GM18508 (cell line): ENCODE results near the gene ADRM1.

ENCODE experiments used
- ATAC-seq: cut with Tn5 transposase; IDR thresholded peaks from one replicate; pipeline ENCODE4 v1.9.1; 2021; ENCODE audit warnings: moderate number of reproducible peaks; ENCODE audit not compliant: insufficient read depth, unreplicated experiment

ADRM1 gene

DNA sequence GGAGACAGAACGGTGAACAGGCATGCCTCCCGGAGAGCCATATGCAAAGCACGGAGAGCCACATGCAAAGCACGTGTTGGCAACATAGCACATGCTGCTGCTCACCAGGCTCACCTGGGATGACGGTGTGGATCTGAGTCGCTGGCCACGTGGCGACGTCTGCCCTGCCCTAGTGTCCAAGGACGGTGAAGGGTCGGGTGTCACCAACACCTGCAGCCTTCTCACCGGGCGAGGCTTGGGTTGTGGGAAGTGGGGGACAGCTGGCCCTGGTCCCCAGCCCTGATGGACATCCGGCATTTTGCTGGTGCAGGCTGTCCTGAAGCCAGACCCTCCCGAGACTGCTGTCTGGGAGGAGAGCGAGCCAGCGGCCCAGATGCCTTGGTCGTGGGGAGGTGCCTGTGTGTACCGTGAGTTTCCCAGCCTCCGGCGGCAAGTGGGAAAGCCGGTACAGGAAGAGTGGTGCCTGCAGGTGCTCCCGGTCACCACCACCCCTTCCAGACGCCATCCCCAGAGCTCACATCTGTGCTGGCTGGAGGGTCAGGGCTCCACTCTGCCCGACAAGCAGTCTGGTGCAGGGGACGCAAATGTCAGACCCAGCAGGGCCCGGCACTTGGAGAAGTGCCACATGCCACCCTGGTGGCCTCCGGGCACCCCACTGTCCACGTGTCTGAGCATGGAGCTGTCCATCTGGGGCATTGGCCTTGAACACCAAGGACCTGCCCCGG is 5.9 kb upstream of the ADRM1 start:
- no peak for ATAC-seq

DNA sequence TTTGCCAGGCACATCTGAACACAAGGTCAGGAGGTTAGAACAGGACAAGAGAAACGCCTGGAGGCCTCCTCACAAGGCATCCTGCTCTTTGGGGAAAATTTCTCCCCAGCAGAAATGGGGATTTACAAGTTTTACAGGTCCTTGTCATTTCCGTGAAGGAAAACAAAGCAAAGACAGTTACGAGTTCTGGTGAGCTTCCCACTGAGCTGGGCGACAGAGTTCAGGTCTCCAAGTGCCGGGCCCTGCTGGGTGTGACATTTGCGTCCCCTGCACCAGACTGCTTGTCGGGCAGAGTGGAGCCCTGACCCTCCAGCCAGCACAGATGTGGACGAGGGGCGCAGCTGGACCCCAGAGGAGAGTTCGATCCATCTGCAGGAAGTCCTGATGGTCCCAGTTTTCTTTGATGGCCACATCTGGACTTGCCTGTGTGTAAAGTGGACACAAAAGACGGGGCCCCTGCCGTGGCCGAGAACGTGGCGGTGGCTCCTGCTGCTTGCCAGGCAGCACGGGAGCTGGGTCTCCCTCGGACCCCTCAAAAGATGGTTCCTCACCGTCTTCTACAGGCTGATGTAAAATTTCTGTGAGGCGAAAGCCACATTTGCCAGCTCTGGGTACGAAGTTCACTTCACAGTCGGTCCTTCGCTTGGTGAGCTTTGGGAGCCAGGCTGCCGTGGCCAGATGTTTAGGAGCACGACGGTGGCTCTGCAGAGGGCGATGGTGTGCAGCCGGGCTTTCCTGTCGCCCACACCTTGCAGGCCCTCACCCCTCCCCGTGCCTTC is 5.2 kb upstream of the ADRM1 start:
- ATAC-seq, result no peak

DNA sequence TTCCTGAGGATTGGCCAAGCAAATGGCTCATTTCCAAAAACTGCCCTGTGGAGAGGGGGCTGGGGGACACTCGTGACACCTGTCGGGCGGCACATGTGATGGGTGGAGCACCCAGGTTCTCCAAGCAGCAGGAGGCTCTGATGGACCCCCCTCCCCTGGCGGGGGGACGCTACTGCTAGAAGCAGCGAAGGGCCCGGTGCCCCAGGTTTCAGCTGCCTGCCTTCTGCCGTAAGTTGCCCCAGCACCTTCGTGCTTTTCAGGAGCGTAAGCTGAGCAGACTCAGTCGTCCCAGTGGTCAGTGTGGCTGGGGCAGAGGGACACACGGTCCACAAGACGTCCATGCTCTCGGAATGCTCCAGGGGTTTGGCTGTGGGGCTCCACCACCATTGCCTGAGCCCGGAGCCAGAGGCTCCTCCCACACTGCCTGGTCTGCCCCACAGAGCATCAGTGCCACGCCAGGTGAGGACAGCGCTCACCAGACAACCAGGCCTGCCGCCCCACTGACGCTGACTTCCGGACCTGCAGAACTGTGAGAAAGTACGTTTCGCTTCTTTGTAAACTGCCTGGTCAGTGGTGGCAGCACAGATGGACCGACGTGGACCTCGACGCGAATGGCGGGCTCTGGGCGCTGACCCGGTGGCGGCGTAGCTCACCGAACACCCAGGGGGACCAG is 4.1 kb upstream of the ADRM1 start:
- ATAC-seq, result no peak

DNA sequence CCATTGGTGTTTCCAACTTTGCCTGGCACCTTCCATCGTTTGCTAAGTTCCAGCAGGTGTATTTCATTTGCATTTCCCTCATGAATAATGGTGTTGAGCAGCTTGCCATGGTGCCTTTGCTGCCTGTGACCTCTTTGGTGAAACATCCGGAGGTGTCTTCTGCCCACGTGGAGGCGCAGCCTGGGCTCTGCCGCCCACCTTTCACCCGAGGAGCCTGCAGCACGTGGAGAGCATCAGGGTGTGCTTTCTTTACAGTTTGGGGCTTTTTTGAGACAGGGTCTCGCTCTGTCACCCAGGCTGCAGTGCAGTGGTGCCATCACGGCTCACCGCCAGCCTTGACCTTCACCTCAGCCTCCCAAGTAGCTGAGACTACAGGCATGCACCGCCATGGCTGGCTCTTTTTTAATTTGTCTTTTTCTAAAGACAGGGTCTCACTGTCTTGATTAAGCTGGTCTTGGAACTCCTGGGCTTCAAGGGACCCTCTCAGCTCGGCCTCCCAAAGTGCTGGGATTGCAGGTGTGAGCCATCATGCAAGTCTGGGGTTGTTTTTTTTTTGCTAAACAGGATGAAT is 3.0 kb upstream of the ADRM1 start:
- ATAC-seq, result no peak

DNA sequence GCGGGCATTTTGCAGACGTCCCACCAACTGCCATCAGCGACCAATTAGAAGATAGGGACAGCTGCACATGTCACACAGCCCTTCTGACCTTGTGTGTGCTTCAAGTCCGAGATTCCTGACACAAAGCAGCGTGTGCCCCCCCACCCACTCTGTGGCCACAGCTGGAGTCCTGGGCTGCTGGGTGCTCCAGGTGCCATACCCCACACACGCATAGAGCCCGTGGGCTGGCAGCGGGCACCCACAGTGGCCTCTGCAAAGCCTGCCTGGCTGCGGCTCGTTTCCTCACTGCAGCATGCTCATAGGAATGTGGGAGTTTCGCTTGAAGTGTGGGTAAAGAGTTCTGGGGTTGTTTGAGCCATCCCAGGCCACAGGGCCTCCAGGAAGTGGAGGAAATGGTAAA is 2.5 kb upstream of the ADRM1 start:
- no peak for ATAC-seq

DNA sequence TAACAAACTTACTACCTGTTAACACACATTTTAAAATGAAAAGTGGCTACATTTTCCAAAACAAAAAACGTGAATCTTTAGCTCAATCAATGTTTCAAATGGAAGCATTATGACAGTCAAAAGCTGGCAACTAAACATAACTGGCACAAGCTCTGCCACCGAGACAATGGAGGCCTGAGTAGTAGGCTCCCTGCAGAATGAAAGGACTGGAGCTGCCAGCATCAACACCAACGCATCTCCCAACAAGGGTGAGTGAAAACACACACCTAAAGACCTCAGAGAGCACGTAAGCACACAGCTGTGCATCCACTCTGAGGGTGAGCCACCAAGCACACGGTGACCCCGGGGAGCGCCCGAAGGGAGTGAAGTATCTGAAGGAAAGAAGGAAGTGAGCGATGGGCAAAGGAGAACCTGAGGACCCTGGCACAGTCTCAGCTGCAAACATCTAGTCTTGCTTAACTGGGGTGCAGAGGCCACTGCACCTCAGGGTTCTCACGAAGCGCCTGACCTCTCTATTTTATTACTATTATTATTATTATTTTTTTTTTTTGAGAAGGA is 1.6 kb upstream of the ADRM1 start:
- no peak for ATAC-seq

DNA sequence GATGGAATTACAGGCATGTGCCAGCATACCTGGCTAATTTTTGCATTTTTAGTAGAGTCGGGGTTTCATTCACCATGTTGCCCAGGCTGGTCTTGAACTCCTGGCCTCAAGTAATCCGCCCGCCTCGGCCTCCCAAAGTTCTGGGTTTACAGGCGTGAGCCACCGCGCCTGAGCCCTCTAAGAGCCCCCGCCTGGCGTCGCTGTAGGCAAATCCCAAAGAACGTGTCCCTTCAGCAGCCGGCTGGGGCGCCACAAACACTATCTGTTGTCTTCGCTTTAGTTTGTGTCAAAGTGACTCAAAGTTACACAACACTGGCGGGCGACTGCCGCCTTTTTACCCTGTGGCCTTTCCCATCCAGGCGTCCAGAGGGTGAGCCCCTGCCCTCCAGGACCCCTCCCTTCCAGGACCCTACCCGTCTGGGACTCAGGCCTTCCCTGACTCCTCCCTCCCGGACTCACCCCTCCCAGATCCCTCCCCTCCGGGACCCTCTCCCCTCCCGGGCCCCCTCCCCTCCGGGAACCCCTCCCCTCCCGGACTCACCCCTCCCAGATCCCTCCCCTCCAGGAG is 940 bp upstream of the ADRM1 start:
- ATAC-seq, result no peak

DNA sequence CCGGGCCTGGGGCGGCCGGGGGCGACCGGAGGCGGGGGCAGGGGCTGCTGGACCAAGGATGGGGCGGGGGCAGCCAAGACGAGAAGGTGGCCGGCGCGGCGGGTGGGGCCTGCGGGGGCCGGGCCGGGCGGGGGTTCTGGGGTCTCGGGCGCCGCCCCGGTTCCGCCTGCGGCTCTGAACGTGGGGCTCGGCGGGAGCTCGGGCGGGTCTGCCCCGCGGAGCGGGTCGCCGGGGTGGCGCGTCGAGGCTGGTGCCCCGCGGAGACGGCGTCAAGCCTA is 204 bp downstream of the ADRM1 start:
- no peak for ATAC-seq

DNA sequence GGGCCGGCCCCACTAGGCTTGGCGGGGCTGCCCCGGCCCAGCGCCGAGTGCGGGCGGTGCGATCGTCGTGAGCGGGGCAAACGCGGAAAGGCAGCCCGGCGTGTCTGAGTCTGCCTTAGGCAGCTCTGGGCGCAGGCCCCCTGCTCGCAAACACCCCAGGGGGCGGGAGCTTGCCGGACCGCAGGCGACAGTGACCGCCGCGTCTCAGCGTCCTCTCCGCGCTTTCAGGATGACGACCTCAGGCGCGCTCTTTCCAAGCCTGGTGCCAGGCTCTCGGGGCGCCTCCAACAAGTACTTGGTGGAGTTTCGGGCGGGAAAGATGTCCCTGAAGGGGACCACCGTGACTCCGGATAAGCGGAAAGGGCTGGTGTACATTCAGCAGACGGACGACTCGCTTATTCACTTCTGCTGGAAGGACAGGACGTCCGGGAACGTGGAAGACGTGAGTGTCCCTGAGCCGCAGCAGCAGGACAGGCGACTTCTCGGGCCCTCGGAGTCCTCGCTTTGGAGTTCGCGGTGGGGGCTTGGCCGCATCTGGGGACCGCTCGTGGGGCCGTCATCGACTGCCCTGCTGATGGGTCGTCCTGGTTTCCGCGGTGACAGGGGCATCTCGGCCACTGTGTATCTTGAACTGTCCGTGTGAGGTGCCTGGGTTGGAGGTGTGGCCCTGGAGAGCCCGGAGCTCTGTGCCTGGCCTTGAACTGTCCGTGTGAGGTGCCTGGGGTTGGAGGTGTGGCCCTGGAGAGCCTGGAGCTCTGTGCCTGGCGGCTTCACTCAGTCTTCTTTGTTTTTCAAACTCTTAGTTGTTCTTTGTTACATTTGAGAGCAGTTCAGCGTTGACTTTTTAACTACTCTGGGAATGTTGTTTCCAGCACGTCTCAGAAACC is 786 bp downstream of the ADRM1 start:
- no peak for ATAC-seq

DNA sequence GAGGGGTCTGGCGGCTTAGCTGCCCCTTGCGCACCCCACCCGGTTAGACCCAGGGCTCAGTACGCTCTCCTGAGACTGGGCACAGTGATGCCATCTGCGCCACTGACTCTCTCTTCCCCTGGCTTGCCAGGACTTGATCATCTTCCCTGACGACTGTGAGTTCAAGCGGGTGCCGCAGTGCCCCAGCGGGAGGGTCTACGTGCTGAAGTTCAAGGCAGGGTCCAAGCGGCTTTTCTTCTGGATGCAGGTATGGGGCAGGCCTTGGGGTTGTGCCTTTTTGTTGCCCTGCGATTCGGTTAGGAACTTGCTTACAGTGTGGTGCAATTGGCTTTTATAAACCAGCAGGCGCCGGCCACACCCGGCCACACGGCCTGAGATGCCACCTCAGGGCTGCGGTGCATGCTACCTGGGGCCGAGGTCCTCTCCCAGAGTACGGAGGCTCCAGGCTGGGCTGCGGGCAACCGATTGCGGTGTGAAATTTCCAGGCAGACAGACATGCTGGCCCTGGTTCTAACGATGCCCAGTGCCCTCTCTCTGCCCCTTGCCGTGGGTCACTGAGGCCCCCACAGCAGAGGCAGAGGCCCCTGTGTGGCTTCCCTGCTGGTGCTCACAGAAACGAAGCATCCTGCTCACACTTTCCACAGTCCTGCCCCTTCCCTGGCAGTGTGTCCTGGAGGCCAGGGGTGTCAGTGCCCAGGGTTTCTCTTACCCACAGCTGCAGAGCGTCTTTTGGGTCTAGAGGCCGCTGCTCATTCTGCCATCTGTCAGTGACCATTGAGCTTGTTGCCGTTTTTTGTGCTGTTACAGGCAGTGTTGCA is 1.7 kb downstream of the ADRM1 start:
- ATAC-seq, result no peak

DNA sequence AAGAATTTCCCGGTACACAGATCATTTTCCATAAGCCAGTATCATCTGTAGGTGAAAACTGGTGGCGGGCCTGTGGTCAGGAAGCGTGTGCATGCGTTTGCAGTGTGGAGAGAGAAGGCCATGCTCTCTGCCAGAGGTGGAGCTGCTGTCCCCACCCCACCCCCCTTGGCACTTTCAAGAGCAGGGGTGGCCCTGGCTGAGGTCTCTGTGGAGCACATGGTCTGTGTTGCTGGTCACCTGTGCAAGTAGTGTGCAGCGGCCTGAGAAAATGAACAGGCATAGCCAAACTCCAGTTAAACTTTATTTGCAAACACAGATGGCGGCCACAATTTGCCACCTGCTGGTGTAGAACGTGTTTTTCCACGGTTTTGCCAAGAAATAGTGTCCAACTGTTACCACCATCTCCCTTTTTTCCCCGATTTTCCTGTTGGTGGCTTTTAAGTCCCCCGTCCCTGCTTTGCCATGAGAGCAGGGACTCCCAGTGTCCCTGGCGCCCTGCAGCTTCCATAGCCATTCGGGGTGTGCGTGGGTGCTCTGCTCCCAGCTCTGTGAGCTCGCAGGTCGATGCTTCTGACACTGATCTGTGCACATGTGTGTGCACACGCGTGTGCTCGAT is 2.5 kb downstream of the ADRM1 start:
- no peak for ATAC-seq

DNA sequence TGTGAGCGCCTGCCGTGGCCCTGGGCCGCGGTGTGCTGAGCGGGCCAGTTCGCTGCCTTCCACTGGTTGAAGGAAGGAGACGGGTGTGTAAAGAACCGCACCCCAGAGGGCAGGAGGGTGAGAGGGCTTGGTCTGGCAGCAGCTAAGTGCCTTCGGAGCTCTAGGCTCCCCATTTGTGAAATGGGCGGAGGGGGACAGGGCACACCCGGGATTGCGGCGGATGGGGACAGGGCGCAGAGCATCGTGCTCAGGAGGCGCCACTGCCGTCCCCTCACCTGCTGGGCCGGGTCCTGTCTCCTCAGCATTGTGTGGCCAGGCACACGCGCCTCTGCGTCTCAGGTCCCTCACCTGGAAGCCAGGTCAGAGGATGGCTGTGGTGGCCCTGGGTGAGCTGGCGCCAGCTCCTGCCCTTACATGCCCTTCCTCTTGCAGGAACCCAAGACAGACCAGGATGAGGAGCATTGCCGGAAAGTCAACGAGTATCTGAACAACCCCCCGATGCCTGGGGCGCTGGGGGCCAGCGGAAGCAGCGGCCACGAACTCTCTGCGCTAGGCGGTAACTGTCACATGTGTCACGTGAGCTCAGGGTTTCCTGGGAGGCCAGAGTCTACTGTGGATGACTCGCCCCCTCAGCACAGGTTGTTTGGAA is 3.1 kb downstream of the ADRM1 start:
- ATAC-seq, result no peak

DNA sequence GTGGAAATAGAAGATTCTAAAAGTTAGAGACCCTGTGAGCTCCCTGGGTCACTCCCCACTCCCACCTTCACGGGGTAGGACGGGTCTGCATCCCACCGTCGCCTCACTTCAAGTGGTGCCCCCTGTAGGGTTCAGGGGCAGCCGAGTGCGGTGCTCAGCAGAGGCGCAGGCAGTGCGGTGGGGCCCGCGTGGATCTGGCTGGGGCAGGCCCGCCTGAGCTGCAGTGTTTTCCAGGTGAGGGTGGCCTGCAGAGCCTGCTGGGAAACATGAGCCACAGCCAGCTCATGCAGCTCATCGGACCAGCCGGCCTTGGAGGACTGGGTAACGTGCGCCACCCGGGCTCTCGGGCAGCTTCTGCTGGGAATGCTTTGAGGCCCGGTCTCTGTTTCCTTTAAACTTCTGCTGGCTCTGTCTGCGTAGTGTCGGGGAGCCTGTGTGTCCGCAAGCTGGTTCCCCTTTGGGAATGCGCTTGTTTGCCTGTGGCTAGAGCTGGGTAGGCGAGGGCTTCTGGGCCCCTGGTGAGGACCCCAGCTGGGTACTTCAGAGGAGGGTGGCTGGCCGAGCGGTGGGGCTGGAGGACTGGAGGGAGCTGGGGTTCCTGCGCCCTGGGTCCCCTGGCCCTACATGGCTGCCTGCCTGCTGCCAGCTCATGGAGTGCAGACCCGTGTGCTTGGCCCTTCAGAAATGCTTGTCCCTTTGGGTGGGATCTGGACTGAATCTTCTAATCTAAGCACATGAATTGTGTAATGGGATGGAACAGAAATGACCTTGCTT is 3.8 kb downstream of the ADRM1 start:
- ATAC-seq, result no peak

DNA sequence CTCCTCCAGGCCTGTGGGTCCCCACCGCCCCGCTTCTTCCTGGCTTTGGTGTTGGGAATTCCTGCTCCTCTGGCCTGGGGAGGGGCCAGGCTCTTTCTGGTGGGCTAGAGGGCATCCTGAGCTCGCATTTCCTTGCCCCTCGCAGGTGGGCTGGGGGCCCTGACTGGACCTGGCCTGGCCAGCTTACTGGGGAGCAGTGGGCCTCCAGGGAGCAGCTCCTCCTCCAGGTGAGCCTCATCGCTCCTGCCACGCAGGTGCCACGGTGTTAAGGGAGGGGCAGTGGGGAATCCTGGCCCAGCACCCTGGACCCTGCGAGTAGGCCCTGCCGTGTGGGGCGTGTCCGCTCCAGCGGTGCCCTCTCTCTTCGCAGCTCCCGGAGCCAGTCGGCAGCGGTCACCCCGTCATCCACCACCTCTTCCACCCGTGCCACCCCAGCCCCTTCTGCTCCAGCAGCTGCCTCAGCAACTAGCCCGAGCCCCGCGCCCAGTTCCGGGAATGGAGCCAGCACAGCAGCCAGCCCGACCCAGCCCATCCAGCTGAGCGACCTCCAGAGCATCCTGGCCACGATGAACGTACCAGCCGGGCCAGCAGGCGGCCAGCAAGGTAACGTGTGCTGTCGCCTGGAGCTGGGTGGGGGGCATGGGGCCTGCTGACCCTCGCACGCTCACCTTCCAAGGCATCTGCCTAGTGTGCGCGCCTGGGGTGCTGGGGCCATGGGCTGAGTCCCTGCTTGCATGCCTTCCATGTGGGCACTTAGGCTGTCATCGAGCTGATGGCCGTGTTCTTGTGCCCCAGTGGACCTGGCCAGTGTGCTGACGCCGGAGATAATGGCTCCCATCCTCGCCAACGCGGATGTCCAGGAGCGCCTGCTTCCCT is 4.7 kb downstream of the ADRM1 start:
- ATAC-seq, result no peak

DNA sequence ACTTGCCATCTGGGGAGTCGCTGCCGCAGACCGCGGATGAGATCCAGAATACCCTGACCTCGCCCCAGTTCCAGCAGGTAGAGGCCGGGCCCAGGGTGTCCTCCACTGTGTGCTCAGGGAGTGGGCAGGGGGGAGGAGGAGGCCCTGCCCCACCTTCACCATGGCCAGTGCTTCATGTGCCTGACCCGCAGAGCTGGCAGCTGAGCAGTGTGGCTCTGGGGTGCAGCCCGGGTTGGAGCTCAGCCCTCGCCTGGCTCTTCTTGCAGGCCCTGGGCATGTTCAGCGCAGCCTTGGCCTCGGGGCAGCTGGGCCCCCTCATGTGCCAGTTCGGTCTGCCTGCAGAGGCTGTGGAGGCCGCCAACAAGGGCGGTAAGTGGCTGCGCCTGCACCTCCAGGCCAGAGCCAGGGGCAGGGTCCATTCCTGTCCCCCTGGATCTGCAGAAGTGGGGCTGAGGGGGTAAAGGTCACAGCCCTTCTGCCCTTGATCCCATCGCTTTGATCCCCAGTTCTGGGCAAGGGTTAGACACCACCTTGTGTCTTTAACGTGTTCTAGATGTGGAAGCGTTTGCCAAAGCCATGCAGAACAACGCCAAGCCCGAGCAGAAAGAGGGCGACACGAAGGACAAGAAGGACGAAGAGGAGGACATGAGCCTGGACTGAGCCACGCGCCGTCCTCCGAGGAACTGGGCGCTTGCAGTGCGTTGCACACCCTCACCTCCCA is 5.5 kb downstream of the ADRM1 start:
- no peak for ATAC-seq
